KG1 (cell line): ENCODE data around the gene MREG.
"Not testable (repeated sequence)": the region's sequence is repeated elsewhere in the genome, so short reads cannot be mapped to it uniquely, and the experiment has no call there.

Experiments used
- DNase-seq: peaks from one replicate; lab custom pipeline; 2025; lab: John Stamatoyannopoulos, UW

MREG gene

GRCh38 chr2:216021768-216022565 is 8.6 kb upstream of the MREG start:
- DNase-seq, result no peak

DNA sequence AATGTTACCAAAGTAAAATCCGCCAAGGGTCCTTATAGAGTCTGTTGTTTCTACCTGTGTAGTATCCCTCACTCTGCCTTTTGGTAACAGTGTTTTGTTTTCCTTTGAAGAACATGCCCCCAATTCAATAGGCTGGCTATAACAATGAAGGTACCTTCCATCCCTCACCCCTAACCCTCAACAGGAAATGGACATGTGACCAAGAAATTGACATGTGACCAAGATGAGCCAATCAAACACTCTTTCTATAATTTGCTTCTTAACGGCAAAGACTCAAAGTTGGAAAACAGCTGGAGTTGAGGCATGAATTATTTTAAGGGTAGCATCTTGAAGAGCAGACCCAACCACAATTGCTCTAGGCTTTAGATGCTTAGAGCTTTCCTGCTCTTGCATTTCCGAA is 5.4 kb upstream of the MREG start:
- no peak for DNase-seq

- no peak for DNase-seq
These were observed 4.0 kb upstream of the MREG start for GRCh38 chr2:216017365-216017764.

DNA sequence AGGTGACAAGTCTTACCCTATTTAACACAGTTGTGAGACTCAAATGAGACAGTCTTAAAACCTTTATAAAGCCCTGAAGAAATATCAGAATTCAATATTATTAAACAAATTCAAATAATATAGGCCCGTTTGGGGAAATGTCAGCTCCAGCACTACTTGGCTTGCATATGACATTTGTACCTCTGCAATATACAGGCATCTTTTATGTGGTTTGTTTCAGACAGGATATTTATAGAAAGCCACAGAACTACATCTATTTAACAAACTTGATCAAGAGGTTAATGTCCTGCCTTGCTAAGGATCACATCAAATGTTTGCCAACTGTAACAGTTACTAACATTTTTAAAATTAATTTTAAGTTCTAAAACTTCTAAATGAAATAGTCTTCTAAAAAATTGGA is 3.2 kb upstream of the MREG start:
- DNase-seq, result no peak

DNA sequence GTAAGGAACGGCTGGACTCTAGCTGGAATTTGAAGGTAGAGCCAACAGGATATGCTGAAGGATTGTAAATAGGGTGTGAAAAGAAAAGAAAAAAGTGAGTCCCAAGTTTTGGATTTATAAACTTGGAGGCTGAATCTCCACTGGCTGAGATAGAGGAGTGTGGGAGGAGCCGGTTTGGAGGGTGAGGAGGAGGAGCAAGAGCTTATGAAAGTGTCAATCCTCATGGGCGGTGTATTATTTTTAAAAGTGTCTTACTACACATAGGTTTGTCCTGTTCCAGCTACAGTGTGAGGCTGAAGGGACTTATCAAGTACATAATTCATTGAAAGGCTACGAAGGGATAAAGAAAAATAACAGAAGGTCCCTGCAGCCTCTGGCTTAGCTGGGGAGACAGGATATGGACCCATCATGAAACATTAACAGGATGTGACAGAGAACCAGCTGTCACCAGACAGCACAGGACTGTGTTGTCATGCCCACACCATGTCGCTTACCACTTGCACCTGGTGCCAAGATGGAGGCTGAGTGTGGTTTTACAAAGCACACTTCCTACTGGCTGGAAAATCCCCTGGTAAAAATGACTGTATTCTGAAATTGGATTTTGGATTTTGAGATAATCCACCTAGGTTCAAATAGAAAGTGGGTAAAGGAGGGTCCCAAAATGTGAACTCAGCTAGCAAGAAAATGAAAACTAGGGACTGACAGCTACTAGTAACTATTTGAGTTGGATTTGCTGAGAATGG is 2.5 kb upstream of the MREG start:
- DNase-seq, result no peak

- no peak for DNase-seq
These were observed 1.6 kb upstream of the MREG start for GRCh38 chr2:216014986-216015385.

GRCh38 chr2:216014006-216014405 is 655 bp upstream of the MREG start:
- no peak for DNase-seq

- DNase-seq, result no peak
These were observed 596 bp downstream of the MREG start for GRCh38 chr2:216012830-216013079.

- DNase-seq, result no peak
These were observed 1.1 kb downstream of the MREG start for GRCh38 chr2:216012133-216012829.

DNA sequence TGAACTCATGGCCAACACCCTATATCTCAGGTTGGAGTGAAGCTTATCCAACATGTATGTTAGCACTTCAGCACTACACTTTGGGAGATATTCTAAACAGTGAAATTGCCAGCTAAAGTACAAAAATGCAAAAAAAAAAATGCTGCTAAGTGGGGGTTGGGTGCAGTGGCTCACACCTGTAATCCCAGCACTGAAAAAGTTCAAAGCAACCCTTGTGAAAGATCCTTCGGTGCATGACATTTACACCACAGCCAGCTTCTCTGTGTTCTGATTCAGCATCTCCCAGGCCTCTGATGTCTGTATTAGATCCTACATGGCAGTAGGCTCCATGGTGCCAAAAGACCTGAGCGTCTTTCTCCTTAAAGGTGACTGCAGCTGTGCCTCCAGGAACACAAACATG is 4.1 kb downstream of the MREG start:
- DNase-seq, result not testable (repeated sequence)

GRCh38 chr2:216008387-216008786 is 5.0 kb downstream of the MREG start:
- no peak for DNase-seq

GRCh38 chr2:216006164-216006663 is 7.1 kb downstream of the MREG start:
- DNase-seq, result peak; percentile 52

DNA sequence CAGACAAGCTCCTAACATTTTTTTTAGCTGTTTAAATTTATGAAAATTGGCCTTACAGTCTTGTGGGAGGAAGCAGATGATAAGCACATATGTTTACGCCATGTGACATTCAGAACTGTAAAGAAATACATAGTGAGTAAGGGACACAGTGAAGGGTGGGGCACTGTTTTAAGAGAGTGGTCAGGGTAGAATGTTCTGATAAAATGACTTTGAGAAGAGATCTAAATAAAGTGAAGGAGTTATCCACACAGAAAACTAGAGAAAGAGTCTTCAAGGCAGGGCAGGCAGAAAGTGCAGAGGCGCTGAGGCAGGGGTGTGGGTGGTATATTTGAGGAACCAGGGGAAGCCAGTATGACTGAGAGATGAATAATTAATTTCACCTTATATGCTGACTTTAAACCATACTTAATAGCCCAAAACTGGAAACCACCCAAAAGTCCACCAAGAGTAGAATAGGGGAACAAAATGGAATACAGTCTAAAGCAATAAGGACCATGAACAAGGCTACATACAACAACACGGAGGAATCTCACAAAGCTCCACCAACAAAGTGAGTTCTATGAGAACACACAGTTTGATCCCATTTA is 8.6 kb downstream of the MREG start:
- DNase-seq, result no peak

DNA sequence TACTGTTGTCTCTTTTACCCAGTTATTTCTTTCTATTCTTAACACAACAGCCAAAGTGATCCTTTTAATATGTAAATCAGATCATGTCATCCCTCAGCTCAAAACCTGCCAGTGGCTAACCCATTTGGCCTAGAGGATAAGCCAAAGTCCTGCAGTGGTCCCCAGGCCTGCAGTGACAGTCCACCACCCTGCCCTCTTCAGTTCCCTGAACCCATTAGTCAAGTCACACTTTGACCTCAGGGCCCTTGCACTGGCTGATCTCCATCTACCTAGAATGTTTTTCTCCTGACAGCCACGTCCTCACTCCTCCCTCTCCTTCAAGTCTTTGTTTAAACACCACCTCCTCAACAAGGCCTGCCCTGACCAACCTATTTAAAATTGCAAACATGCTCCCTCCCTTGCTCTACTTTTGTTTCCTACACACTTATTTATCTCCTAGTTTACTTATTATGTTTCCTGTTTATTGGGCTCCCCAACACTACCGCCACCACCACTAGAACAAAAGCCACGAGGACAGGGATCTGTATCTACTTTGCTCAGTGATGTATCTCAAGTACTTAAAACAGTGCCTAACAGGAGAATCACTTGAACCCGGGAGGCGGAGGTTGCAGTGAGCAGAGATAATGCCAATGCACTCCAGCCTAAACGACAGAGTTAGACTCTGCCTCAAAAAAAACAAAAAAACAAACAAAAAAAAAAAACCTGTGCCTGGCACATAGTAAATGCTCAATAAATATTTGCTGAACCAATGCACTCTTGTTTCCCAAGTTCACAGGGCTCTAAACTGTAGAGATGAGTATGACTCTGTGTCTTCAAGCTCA is 9.3 kb downstream of the MREG start:
- DNase-seq, result no peak

DNA sequence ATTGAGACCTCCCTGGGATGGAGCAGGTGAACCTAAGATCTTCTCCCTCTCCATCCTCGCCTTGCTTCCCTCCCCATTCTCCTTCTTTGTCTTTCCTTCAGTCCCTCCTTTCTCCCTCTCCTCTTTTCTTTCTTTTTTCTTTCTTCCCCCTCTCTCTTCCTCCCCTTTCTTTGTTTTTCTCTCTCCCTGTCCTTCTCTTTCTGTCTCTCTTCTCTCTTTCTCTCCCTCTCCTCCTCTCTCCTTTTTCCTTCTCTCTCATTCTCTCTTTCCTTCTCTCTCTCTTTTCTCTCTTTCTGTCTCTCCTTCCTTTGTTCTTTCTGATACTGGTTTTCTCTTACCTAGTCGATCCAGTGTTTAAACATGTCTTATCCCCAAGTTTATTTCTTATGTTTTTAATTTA is 10.7 kb downstream of the MREG start:
- DNase-seq, result no peak

DNA sequence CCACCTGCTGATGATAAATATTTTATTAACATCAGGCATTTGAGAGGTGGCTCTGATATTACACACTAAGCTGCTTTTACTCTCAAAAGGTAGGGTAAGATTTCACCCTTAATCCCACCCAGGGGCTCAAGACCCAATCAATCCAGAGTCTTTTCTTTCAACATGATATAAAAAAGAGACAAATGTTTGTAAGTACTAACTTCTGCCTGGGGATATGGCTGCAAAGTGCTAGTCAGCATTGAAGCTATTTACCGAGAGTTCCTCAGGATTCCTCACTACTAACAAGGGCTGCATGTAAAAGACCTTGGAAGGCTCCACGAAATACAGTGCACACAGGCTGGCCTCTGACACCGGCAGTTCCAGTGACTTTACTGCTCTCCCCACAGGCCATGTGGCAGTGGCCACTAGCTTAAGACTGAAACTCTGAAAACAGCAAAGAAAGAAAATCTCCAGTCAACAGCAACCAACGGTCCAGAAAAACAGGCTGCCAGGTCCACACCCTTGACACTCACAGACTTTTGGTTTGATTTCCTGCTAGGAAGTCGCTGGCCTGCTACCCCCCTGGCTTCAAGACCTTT is 11.2 kb downstream of the MREG start:
- DNase-seq, result no peak

- DNase-seq, result no peak
These were observed 11.9 kb downstream of the MREG start for GRCh38 chr2:216001216-216002100.

- DNase-seq, result no peak
These were observed 14.7 kb downstream of the MREG start for GRCh38 chr2:215998636-215999035.

- no peak for DNase-seq
These were observed 16.1 kb downstream of the MREG start for GRCh38 chr2:215997219-215997618.

- DNase-seq, result no peak
These were observed 18.4 kb downstream of the MREG start for GRCh38 chr2:215994911-215995310.
